Measurements from ENCODE around the gene SREK1IP1. TPM values are rescaled to one million over a fixed set of nuclear protein-coding genes. Genes with fewer than 3 reads are reported as not detected.
"Not testable (repeated sequence)": the region's sequence is repeated elsewhere in the genome, so short reads cannot be mapped to it uniquely, and the experiment has no call there.

The SREK1IP1 gene
- total RNA-seq, 1 donor from 2014 or later: 7.9 TPM

GRCh38 chr5:64742821-64743220 is 25.7 kb downstream of the SREK1IP1 start:
- TF ChIP-seq CTCF (IDR thresholded peaks at IDR 0.05; ENCODE audit: insufficient read depth, low read length, poor library complexity, severe bottlenecking): no peak
- DNase-seq (ENCODE audit: low read depth): no peak
- Histone ChIP-seq H3K4me3 (ENCODE audit: low read depth, low read length) (no peak overlapping the region), H3K36me3 (ENCODE audit: control insufficient read depth, insufficient read depth, low read length) (no peaks in the 10 kb centered on the region), H3K27me3 (ENCODE audit: control insufficient read depth, insufficient read depth, low read length) (no peaks in the 10 kb centered on the region)

DNA sequence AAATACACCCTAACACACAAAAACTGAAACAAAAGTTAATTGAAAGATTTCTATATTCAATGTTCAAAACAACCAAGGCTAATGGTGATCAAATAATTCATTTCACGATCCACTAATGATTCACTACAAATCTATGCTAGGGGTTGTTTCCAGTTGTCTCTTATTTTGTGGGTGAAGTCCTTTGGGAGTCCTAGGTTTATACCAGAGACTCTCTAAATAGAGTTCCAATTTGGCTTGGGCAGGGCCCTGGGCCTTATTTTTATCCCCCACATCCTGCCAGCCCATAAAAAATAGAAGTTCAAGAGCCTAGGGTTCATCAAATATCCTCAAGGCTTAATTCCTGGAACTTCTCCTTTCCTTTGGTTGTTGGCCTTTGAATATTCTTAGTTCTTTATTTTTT is 26.1 kb downstream of the SREK1IP1 start:
- no peak for TF ChIP-seq CTCF (IDR thresholded peaks at IDR 0.05; ENCODE audit: insufficient read depth, low read length, poor library complexity, severe bottlenecking)
- no peak for DNase-seq (ENCODE audit: low read depth)
- Histone ChIP-seq H3K27me3 (ENCODE audit: control insufficient read depth, insufficient read depth, low read length) (no peaks in the 10 kb centered on the region), H3K36me3 (ENCODE audit: control insufficient read depth, insufficient read depth, low read length) (no peaks in the 10 kb centered on the region), H3K4me3 (ENCODE audit: low read depth, low read length) (no peak overlapping the region)

DNA sequence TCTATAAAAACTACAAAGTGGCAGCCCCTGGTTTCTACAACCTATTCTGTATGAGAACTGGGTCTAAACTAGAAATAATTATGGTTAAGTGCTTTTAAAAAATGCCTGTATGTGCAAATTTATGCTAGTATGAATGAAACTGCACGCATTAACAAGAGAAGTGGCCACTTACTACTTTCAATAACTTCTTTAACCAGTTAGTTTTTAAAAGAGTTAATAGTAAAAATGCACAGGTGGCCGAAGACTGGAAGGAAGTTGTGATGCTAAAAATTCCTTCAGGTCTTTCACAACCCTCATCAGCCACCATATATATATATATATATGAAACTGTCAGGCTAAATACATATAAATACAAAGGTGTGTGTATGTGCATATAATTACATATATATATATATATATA is 41.3 kb downstream of the SREK1IP1 start:
- Histone ChIP-seq H3K27me3 (ENCODE audit: control insufficient read depth, insufficient read depth, low read length) (no peaks in the 10 kb centered on the region), H3K4me3 (ENCODE audit: low read depth, low read length) (no peak overlapping the region), H3K36me3 (ENCODE audit: control insufficient read depth, insufficient read depth, low read length) (peaks cover 2% of the 10 kb centered on the region)
- no peak for TF ChIP-seq CTCF (IDR thresholded peaks at IDR 0.05; ENCODE audit: insufficient read depth, low read length, poor library complexity, severe bottlenecking)
- DNase-seq (ENCODE audit: low read depth): no peak

GRCh38 chr5:64722588-64722987 is 45.9 kb downstream of the SREK1IP1 start:
- TF ChIP-seq CTCF (IDR thresholded peaks at IDR 0.05; ENCODE audit: insufficient read depth, low read length, poor library complexity, severe bottlenecking): no peak
- Histone ChIP-seq H3K27me3 (ENCODE audit: control insufficient read depth, insufficient read depth, low read length) (no peaks in the 10 kb centered on the region), H3K4me3 (ENCODE audit: low read depth, low read length) (no peak overlapping the region), H3K36me3 (ENCODE audit: control insufficient read depth, insufficient read depth, low read length) (peaks cover 2% of the 10 kb centered on the region)
- no peak for DNase-seq (ENCODE audit: low read depth)

- not testable (repeated sequence) for H3K36me3 ChIP-seq (ENCODE audit: control insufficient read depth, insufficient read depth, low read length); H3K27me3 ChIP-seq (ENCODE audit: control insufficient read depth, insufficient read depth, low read length); DNase-seq (ENCODE audit: low read depth); H3K4me3 ChIP-seq (ENCODE audit: low read depth, low read length)
These were observed 54.0 kb downstream of the SREK1IP1 start for GRCh38 chr5:64714495-64714894.

GRCh38 chr5:64707191-64707590 is 61.3 kb downstream of the SREK1IP1 start:
- Histone ChIP-seq H3K4me3 (ENCODE audit: low read depth, low read length) (no peak overlapping the region), H3K27me3 (ENCODE audit: control insufficient read depth, insufficient read depth, low read length) (no peaks in the 10 kb centered on the region), H3K36me3 (ENCODE audit: control insufficient read depth, insufficient read depth, low read length) (no peaks in the 10 kb centered on the region)
- TF ChIP-seq CTCF (IDR thresholded peaks at IDR 0.05; ENCODE audit: insufficient read depth, low read length, poor library complexity, severe bottlenecking): no peak
- DNase-seq (ENCODE audit: low read depth): no peak

GRCh38 chr5:64706074-64706473 is 62.4 kb downstream of the SREK1IP1 start:
- not testable (repeated sequence) for H3K4me3 ChIP-seq (ENCODE audit: low read depth, low read length); H3K36me3 ChIP-seq (ENCODE audit: control insufficient read depth, insufficient read depth, low read length); H3K27me3 ChIP-seq (ENCODE audit: control insufficient read depth, insufficient read depth, low read length); DNase-seq (ENCODE audit: low read depth)
